Fibroblast of skin of back (primary cell): ENCODE data around the gene NAPA.

Source experiments
- DNase-seq: peaks from one replicate; pipeline ENCODE4 v3.0.0-alpha.2; 2013

The NAPA gene

GRCh38 chr19:47450478-47450877 lies 64.4 kb downstream of the NAPA start:
- no peak for DNase-seq

- DNase-seq: no peak
Observed at GRCh38 chr19:47448360-47448727, 66.5 kb downstream of the NAPA start.

DNA sequence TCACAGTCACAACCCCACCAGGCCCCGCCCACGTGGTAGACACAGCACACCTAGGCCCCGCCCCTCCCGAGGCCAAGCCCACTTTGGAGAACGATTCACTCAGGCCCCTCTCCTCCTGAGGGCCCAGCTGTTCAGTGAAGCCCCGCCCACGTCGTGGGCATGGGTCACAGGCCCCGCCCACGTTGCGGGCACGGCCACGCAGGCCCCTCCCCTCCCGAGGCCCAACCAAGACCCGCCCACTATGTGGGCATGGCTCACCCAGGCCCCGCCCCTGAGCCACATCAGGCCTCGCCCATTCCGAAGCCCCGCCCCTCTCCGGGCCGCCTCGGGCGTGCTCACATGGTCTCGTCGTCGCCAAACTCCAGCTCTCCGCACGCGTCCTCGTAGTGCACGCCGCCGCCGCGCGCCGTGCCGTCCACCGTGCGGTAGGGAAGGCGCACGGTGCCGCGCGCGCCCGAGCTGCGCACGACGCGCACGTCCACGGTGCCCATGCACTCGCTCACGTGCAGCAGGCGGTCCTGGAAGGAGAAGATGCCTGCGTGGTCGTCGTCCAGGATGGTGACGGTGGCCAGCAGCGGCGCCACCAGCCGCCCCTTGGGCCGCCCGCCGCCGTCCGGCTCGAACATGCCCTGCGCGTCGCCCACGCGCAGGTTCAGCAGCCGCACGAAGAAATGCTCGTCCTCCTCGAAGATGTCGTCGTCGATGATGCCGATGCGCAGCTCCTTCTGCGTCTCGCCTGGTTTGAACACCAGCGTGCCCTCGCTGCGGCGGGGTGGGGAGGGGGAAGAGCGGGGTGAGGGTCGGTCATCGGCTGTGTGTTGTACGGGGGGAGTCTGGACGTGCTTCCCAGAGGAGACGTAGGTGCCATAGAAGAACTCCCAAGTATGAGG lies 67.1 kb downstream of the NAPA start:
- DNase-seq: peak; percentile 51

DNA sequence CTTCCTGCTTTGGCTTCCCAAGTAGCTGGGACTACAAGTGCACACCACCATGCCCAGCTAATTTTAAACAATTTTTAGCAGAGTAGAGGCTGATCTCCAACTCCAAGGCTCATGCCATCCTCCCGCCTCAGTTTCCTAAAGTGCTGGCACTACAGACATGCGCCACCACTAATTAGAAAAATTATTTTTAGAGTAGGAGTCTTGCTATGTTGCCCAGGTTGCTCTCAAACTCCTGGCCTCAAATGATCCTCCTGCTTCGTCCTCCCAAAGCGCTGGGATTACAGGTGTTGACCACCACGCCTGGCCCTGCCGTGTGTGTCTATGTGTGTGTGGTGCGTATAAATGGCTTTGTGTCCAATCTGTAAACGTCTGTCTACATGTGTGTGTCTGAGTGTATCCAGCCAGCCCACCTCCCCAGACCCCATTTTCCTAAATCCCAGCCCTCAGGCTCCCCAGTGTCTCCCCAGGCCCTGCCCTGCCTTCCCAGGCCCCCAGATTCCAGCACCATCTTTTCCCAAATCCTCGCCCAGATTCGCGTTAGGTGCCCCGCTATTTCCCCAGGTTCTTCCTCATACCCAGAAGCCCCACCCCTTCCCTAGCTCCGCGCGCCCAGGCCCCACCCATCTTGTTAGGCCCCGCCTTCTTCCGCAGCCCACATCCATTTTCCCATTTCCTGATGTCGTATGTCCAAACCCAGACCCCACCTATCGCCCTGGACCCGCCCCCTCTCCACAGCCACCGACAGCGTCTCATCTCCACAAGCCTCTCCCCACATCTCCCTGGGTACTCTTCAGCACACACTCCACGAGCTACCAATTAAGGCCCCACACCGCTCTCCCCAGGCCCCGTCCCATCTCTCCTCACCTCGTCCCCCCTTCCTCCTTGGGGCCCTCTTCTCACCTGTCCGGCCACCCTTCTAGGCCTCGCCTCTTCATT lies 68.1 kb downstream of the NAPA start:
- peak; percentile 18 for DNase-seq

GRCh38 chr19:47445937-47446402 lies 68.9 kb downstream of the NAPA start:
- DNase-seq: peak; percentile 33

DNA sequence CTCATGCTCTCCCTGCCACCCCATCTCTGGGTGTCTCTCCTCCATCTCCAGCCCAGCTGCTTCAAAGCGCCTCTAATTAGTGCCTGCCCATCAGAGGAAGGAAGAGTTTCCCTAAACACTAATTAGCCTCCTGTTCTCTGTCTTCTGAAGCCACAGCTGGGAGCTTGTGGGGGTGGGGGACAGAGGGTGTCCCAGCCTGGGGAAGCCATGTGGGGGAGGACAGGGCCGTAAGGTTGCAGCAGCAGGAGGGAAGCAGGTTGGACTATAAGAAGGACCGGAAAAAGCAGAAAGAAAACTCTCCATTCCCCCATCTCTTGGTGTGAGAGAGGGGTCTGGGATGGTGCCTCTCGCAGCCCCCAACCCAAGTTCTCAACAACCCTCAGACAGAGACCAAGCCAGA lies 69.3 kb downstream of the NAPA start:
- DNase-seq: no peak

GRCh38 chr19:47444388-47444821 lies 70.5 kb downstream of the NAPA start:
- no peak for DNase-seq

- DNase-seq: no peak
Observed at GRCh38 chr19:47443331-47443730, 71.5 kb downstream of the NAPA start.

DNA sequence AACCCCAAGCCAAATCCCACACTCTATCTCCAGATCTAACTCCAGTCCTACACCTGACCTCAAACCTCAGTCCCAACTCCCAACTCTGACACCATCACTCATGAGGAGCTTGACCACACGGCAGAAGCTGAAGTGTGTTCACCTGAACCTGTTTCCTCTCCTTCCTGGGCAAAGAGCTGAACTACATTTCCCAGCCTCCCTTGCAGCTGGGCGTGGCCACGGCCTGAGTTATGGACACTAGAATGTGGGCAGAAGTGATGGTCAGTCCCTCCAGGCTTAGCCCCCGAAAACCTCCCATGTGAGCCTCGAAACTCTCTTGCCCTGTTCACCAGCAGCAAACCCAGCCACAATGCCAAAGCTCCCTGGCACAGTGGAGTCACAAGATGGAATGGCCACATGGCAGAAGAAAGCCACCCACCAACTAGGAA lies 76.1 kb downstream of the NAPA start:
- no peak for DNase-seq
